Measurements from ENCODE around the gene HDDC3. TPM values are rescaled to one million over a fixed set of nuclear protein-coding genes. Genes with fewer than 3 reads are reported as not detected.

Gene HDDC3
- total RNA-seq, 1 donor from 2014 or later, result 9.5 TPM

GRCh38 chr15:90907838-90908507 lies 24.4 kb downstream of the HDDC3 start:
- peaks cover 7% of the 10 kb centered on the region for H3K4me1 Mint-ChIP-seq (ENCODE audit: unreplicated experiment)
- no peak overlapping the region for H3K4me3 Mint-ChIP-seq (ENCODE audit: unreplicated experiment)
- no peaks in the 10 kb centered on the region for H3K27me3 Mint-ChIP-seq (ENCODE audit: unreplicated experiment)
- H3K36me3 Mint-ChIP-seq (ENCODE audit: unreplicated experiment), result peaks cover 16% of the 10 kb centered on the region
- no peak overlapping the region for H3K27ac Mint-ChIP-seq (ENCODE audit: unreplicated experiment)
- H3K9me3 Mint-ChIP-seq (ENCODE audit: unreplicated experiment), result no peaks in the 10 kb centered on the region
- TF ChIP-seq CTCF (IDR thresholded peaks at IDR 0.05), result no peak
- no peak for DNase-seq (ENCODE audit: extremely low spot score, unreplicated experiment)

DNA sequence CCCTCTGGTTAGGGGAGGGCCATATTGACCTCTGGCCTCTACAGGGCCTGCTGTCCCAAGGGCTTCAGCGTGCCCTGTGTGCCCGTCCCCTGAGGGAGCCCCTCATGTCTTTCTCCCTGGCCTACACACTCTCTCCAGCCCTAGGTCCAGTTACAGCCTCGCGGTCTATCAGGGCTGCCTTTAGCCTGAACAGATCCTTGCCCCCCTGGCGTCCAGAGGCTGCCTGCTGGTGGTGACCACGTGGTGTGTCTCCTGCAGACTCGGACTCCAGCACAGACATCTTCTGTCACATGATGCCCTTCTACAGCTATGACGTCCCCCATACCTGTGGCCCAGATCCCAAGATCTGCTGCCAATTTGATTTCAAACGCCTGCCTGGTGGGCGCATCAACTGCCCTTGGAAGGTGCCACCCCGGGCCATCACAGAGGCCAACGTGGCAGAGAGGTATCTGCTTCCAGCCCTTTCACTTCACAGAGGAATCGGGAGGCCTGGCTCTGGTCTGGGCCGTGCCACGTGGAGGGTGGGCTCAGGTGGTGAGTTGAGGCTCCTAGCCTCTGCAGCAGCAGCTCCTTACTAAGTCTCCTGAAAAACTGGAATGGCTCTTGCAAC lies 25.2 kb downstream of the HDDC3 start:
- Mint-ChIP-seq H3K4me3 (ENCODE audit: unreplicated experiment) (no peak overlapping the region), H3K4me1 (ENCODE audit: unreplicated experiment) (peaks cover 7% of the 10 kb centered on the region), H3K36me3 (ENCODE audit: unreplicated experiment) (peaks cover 16% of the 10 kb centered on the region), H3K27ac (ENCODE audit: unreplicated experiment) (no peak overlapping the region), H3K9me3 (ENCODE audit: unreplicated experiment) (no peaks in the 10 kb centered on the region), H3K27me3 (ENCODE audit: unreplicated experiment) (no peaks in the 10 kb centered on the region)
- no peak for DNase-seq (ENCODE audit: extremely low spot score, unreplicated experiment)
- TF ChIP-seq CTCF (IDR thresholded peaks at IDR 0.05), result no peak

DNA sequence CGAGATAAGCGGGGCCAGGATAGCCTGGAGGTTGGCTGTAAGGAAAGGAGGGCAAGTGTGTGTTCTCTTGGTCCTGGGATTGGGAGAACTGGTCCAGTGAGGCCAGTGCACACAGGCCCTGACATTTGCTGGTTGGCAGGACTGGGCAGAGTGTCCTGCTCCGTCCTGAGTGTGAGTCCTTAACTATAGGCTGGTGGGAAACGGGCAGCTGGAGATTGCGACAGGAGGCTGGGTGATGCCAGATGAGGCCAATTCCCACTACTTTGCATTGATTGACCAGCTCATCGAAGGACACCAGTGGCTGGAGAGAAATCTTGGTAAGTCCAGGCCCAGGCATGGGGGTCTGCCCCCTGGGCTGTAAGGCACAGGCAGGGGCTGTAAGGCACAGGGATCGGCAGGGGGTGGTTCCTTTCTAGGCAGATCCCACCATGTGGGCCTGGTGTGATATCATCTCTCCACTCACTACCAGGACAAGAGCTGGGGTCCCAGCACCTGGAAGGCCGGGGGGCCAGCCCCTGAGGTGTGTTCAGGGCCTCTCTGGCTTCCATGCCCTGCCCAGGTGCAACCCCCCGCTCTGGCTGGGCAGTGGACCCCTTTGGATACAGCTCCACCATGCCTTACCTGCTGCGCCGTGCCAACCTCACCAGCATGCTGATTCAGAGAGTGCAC lies 26.0 kb downstream of the HDDC3 start:
- Mint-ChIP-seq H3K36me3 (ENCODE audit: unreplicated experiment) (peaks cover 13% of the 10 kb centered on the region), H3K27ac (ENCODE audit: unreplicated experiment) (no peak overlapping the region), H3K4me1 (ENCODE audit: unreplicated experiment) (peaks cover 15% of the 10 kb centered on the region), H3K9me3 (ENCODE audit: unreplicated experiment) (no peaks in the 10 kb centered on the region), H3K4me3 (ENCODE audit: unreplicated experiment) (no peak overlapping the region), H3K27me3 (ENCODE audit: unreplicated experiment) (no peaks in the 10 kb centered on the region)
- TF ChIP-seq CTCF (IDR thresholded peaks at IDR 0.05), result no peak
- DNase-seq (ENCODE audit: extremely low spot score, unreplicated experiment), result no peak

GRCh38 chr15:90905306-90906180 lies 26.8 kb downstream of the HDDC3 start:
- Mint-ChIP-seq H3K9me3 (ENCODE audit: unreplicated experiment) (no peaks in the 10 kb centered on the region), H3K4me3 (ENCODE audit: unreplicated experiment) (no peak overlapping the region), H3K27me3 (ENCODE audit: unreplicated experiment) (no peaks in the 10 kb centered on the region), H3K4me1 (ENCODE audit: unreplicated experiment) (peaks cover 18% of the 10 kb centered on the region), H3K27ac (ENCODE audit: unreplicated experiment) (no peak overlapping the region), H3K36me3 (ENCODE audit: unreplicated experiment) (peaks cover 13% of the 10 kb centered on the region)
- TF ChIP-seq CTCF (IDR thresholded peaks at IDR 0.05), result no peak
- no peak for DNase-seq (ENCODE audit: extremely low spot score, unreplicated experiment)

All from osteocyte (in vitro differentiated cells).